Renal cortex interstitium (tissue), 11 donors: ENCODE results near the gene RAB3GAP1. TPM values are rescaled to one million over a fixed set of nuclear protein-coding genes. Genes with fewer than 3 reads are reported as not detected.
"Not testable (repeated sequence)": the region's sequence is repeated elsewhere in the genome, so short reads cannot be mapped to it uniquely, and the experiment has no call there.

Experiments
- DNase-seq, 11 donors: peaks; one replicate each; pipeline ENCODE4 v3.0.0-alpha.2; 2013; ENCODE audit warnings: low read depth in 9 of 11, low spot score in 4 of 11; ENCODE audit errors: extremely low read depth in 1 of 11
- polyA plus RNA-seq, 3 donors: library from polyadenylated mRNA; unstranded; fragments of 120-200 nt; gene quantifications; one replicate each; pipeline ENCODE4 v1.2.1, GENCODE V29; 2013; ENCODE audit not compliant: insufficient read length in 3 of 3

RAB3GAP1 gene
- polyA plus RNA-seq, 3 donors, result 52.6 to 61.1 (median 52.9) TPM

- peak in 1 of 11 donors; percentile 2 for DNase-seq
These were observed 41.7 kb downstream of the RAB3GAP1 start for GRCh38 chr2:135093670-135094330.

DNA sequence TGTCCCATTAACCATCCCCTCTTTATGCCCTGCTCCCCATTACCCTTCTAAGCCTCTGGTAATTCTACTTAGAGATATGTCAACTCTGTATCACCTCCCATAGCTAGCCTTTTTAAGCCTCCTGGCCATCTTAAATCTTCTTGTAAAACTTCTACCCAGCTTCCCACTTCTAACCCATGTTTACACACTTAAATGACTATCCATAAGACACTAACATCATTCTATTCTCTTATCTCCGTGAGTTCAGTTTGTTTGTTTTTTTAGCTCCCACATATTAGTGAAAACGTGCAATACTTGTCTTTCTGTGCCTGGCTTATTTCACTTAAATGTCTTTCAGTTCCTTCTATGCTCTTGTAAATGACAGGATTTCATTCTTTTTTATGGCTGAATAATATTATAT is 42.4 kb downstream of the RAB3GAP1 start:
- no peak for DNase-seq

DNA sequence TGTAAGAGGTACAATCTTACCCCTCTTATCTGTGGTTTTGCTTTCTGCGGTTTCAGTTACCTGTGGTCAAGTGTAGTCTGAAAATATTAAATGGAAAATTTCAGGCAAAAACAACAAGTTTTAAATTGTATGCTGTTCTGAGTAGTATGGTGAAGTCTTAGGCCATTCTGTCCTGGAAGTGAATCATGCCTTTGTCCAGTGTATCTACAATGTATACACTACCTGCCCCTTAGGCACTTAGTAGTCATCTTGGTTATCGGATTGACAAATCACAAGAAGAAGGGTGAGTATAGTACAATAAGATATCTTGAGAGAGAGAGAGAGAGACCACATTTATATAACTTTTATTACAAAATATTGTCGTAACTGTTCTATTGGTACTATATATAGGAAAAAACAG is 43.5 kb downstream of the RAB3GAP1 start:
- DNase-seq, result no peak

GRCh38 chr2:135096665-135097446 is 44.8 kb downstream of the RAB3GAP1 start:
- DNase-seq, result no peak

- no peak for DNase-seq
These were observed 45.6 kb downstream of the RAB3GAP1 start for GRCh38 chr2:135097532-135098231.

DNA sequence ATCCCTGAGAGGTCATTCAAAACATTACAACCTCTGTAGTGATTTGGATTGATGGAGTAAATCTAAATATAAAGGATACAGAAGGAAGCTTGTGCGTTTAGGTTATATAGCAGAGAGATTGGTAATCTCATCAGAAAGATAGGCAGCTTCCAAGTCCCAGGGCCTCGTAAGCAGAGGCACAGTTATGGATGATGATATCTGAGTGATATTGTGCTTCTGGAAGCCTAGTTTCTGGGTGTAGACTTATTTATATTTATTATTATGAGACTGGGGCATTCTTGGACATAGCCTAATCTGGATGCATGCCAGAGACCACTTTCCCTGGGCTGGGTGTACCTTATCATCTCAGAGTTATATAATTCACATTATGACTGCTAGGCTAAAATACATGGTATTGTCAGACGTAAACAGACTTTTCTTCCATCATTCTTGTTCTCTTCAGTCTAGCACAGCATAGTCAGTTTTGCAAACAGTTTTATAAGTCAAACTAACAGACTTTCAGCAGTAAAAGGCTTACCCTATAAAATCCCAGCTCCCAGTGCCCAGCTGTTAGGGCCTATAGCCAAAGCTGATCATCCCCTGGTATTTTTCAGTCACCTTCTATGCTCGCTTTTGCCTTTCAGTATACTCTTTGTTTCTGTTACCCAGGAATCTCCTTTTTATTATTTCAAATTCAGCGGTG is 47.9 kb downstream of the RAB3GAP1 start:
- DNase-seq, result no peak

GRCh38 chr2:135103843-135104242 is 51.8 kb downstream of the RAB3GAP1 start:
- no peak for DNase-seq

- not testable (repeated sequence) for DNase-seq
These were observed 53.6 kb downstream of the RAB3GAP1 start for GRCh38 chr2:135105513-135106316.

DNA sequence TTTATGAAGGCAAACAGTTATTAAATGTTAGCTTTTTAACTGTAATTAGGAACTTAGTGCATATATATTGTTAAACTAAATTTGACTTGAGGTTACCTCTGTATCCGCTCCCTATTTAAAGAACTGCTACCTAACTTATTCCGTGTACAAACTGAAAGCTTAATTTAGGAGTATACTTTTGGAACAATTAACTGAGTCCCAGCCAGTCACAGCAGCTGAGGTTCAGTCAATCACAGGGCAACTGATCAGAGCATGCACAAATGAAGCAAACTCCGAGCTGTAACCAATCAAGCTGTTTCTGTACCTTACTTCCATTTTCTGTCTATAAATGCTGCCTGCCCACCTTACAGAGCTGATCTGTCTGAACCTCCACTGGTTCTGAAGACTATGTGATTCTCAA is 61.2 kb downstream of the RAB3GAP1 start:
- DNase-seq, result no peak

- no peak for DNase-seq
These were observed 67.5 kb downstream of the RAB3GAP1 start for GRCh38 chr2:135119582-135119981.

- no peak for DNase-seq
These were observed 69.0 kb downstream of the RAB3GAP1 start for GRCh38 chr2:135121016-135121657.

DNA sequence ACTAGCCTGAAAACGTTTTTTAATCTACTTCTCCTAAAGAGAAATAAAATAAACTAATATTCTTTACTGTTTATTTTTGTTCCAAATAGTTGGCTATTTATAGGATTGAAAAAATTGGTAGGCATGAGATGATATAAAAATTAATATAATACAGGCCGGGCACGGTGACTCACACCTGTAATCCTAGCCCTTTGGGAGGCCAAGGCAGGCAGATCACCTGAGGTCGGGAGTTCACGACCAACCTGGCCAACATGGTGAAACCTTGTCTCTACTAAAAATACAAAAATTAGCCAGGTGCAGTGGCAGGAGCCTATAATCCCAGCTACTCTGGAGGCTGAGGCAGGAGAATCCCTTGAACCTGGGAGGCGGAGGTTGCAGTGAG is 69.6 kb downstream of the RAB3GAP1 start:
- not testable (repeated sequence) for DNase-seq

GRCh38 chr2:135124924-135125886 is 73.1 kb downstream of the RAB3GAP1 start:
- no peak for DNase-seq

GRCh38 chr2:135125940-135126339 is 73.8 kb downstream of the RAB3GAP1 start:
- no peak for DNase-seq

- DNase-seq, result no peak
These were observed 78.7 kb downstream of the RAB3GAP1 start for GRCh38 chr2:135130751-135131150.

- DNase-seq, result no peak
These were observed 80.2 kb downstream of the RAB3GAP1 start for GRCh38 chr2:135132314-135132713.

- DNase-seq, result no peak
These were observed 88.5 kb downstream of the RAB3GAP1 start for GRCh38 chr2:135140606-135141005.
